Mesothelial cell of epicardium (in vitro differentiated cells): ENCODE measurements around the gene ZNHIT2. TPM values are rescaled to one million over a fixed set of nuclear protein-coding genes. Genes with fewer than 3 reads are reported as not detected.
A peak's percentile ranks its signal among the peaks of the same experiment; 100 is the strongest.

Experiments
- DNase-seq, 2 experiments: peaks; one replicate each; pipeline ENCODE4 v3.0.0; 2021; ENCODE audit warnings: low spot score in 2 of 2; ENCODE audit not compliant: unreplicated experiment in 2 of 2
- H3K27ac Mint-ChIP-seq: 2 replicates; pipeline ENCODE4 v1.8.0; 2021; ENCODE audit warnings: mixed read lengths
- H3K27me3 Mint-ChIP-seq: 2 replicates; pipeline ENCODE4 v1.8.0; 2021; ENCODE audit warnings: low read depth, mixed read lengths
- H3K36me3 Mint-ChIP-seq: 2 replicates; pipeline ENCODE4 v1.8.0; 2021; ENCODE audit warnings: mixed read lengths
- H3K4me1 Mint-ChIP-seq: 2 replicates; pipeline ENCODE4 v1.8.0; 2021; ENCODE audit warnings: mixed read lengths
- H3K4me3 Mint-ChIP-seq: 2 replicates; pipeline ENCODE4 v1.8.0; 2021; ENCODE audit warnings: mild to moderate bottlenecking, moderate library complexity, mixed read lengths
- H3K9me3 Mint-ChIP-seq: 2 replicates; pipeline ENCODE4 v1.8.0; 2021; ENCODE audit warnings: mixed read lengths
- CTCF ChIP-seq: fragments of 200-600 bp; sonication (generic); IDR thresholded peaks from one replicate; pipeline ENCODE4 v1.5.0; 2021; ENCODE audit warnings: antibody characterized with exemption; ENCODE audit not compliant: unreplicated experiment
- total RNA-seq: library from RNA; stranded (reverse); gene quantifications from 3 replicates; pipeline ENCODE4 v1.2.1, GENCODE V29; 2021

ZNHIT2 gene
- 6.7 to 7.5 TPM (median 7.3 TPM) in 3 replicates for total RNA-seq

GRCh38 chr11:65117206-65118096, at the start of gene ZNHIT2:
Gene ZNHIT2 (minus strand): TSS chr11:65117701. CDS start chr11:65117653, 48 bp downstream.
- Mint-ChIP-seq H3K9me3 (no peaks in the 10 kb centered on the region), H3K27me3 (no peaks in the 10 kb centered on the region), H3K4me3 (peak within 1 kb of the TSS; percentile 85), H3K36me3 (peaks cover 10% of the 10 kb centered on the region), H3K4me1 (peaks cover 37% of the 10 kb centered on the region), H3K27ac (peak within 1 kb of the TSS; percentile 96)
- peak; percentile 99 for TF ChIP-seq CTCF
- peak; percentile 99 to 100 for DNase-seq

DNA sequence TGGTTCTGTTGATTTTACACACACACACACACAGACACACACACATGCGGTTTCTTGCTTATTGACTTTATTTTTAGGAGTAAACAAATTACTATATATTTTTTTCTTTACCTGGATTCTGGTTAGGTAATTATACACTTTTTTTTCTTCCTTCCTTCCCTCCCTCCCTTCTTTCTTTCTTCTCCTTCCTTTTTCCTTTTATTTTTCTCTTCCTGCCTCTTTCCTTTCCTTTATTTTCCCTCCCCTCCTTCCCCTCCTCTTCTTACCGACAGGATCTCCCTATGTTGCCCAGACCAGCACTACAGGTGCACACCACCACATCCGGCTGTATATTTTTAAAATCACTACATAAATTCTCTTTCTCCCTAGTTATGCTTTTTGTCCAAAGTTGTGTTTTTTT, 49.4 kb upstream of the ZNHIT2 start:
- TF ChIP-seq CTCF: no peak
- no peak overlapping the region for H3K27ac Mint-ChIP-seq
- H3K4me1 Mint-ChIP-seq: no peaks in the 10 kb centered on the region
- H3K36me3 Mint-ChIP-seq: no peaks in the 10 kb centered on the region
- no peaks in the 10 kb centered on the region for H3K27me3 Mint-ChIP-seq
- no peak for DNase-seq
- no peak overlapping the region for H3K4me3 Mint-ChIP-seq
- H3K9me3 Mint-ChIP-seq: no peaks in the 10 kb centered on the region

GRCh38 chr11:65165410-65166317, 48.2 kb upstream of the ZNHIT2 start:
- Mint-ChIP-seq H3K9me3 (no peaks in the 10 kb centered on the region), H3K36me3 (no peaks in the 10 kb centered on the region), H3K27me3 (peaks cover 2% of the 10 kb centered on the region), H3K27ac (no peak overlapping the region), H3K4me1 (no peaks in the 10 kb centered on the region), H3K4me3 (no peak overlapping the region)
- TF ChIP-seq CTCF: no peak
- no peak for DNase-seq

- peaks cover 4% of the 10 kb centered on the region for H3K27me3 Mint-ChIP-seq
- no peaks in the 10 kb centered on the region for H3K9me3 Mint-ChIP-seq
- no peaks in the 10 kb centered on the region for H3K36me3 Mint-ChIP-seq
- no peak for TF ChIP-seq CTCF
- no peak overlapping the region for H3K4me3 Mint-ChIP-seq
- H3K4me1 Mint-ChIP-seq: no peaks in the 10 kb centered on the region
- no peak overlapping the region for H3K27ac Mint-ChIP-seq
- no peak for DNase-seq
Observed at GRCh38 chr11:65163684-65164083, 46.2 kb upstream of the ZNHIT2 start.

GRCh38 chr11:65160643-65161042, 43.1 kb upstream of the ZNHIT2 start:
- Mint-ChIP-seq H3K4me1 (no peaks in the 10 kb centered on the region), H3K27me3 (peaks cover 4% of the 10 kb centered on the region), H3K4me3 (no peak overlapping the region), H3K36me3 (no peaks in the 10 kb centered on the region), H3K9me3 (no peaks in the 10 kb centered on the region), H3K27ac (no peak overlapping the region)
- DNase-seq: no peak
- no peak for TF ChIP-seq CTCF
